ENCODE measurements around the gene PITHD1. TPM values are rescaled to one million over a fixed set of nuclear protein-coding genes. Genes with fewer than 3 reads are reported as not detected.
"Not testable (repeated sequence)": the region's sequence is repeated elsewhere in the genome, so short reads cannot be mapped to it uniquely, and the experiment has no call there.

Gene PITHD1
- total RNA-seq, result 41.2 and 43.8 TPM in 2 replicates

- DNase-seq, result peak; percentile 85
Observed at GRCh38 chr1:23777979-23778814, at the start of gene PITHD1. TSS of gene PITHD1 (plus strand) at chr1:23778418. CDS start at chr1:23778516, 98 bp downstream.

- no peak for DNase-seq
Observed at GRCh38 chr1:23732363-23733224, 45.6 kb upstream of the PITHD1 start.

- not testable (repeated sequence) for DNase-seq
Observed at GRCh38 chr1:23733281-23733680, 44.9 kb upstream of the PITHD1 start.

GRCh38 chr1:23736437-23737134 is 41.6 kb upstream of the PITHD1 start:
- DNase-seq, result no peak

GRCh38 chr1:23741609-23742008 is 36.6 kb upstream of the PITHD1 start:
- no peak for DNase-seq

- peak; percentile 11 for DNase-seq
Observed at GRCh38 chr1:23742670-23743286, 35.4 kb upstream of the PITHD1 start.

- DNase-seq, result peak; percentile 72
Observed at GRCh38 chr1:23743287-23744152, 34.7 kb upstream of the PITHD1 start, which contains the start of gene ELOA. TSS of gene ELOA (plus strand) at chr1:23743471. CDS start at chr1:23743504, 33 bp downstream.

- peak; percentile 56 for DNase-seq
Observed at GRCh38 chr1:23745515-23745914, 32.7 kb upstream of the PITHD1 start.

GRCh38 chr1:23748016-23748415 is 30.2 kb upstream of the PITHD1 start:
- no peak for DNase-seq

- peak; percentile 70 for DNase-seq
Observed at GRCh38 chr1:23751050-23751814, 27.0 kb upstream of the PITHD1 start.

- DNase-seq, result no peak
Observed at GRCh38 chr1:23751815-23752200, 26.4 kb upstream of the PITHD1 start.

GRCh38 chr1:23752909-23753308 is 25.3 kb upstream of the PITHD1 start:
- DNase-seq, result no peak

GRCh38 chr1:23756676-23757075 is 21.5 kb upstream of the PITHD1 start:
- no peak for DNase-seq

- DNase-seq, result no peak
Observed at GRCh38 chr1:23757812-23758211, 20.4 kb upstream of the PITHD1 start.

- no peak for DNase-seq
Observed at GRCh38 chr1:23759277-23759676, 18.9 kb upstream of the PITHD1 start.

GRCh38 chr1:23763041-23763577 is 15.1 kb upstream of the PITHD1 start:
- DNase-seq, result no peak

GRCh38 chr1:23768733-23769132 is 9.5 kb upstream of the PITHD1 start:
- no peak for DNase-seq

GRCh38 chr1:23772049-23772853 is 6.0 kb upstream of the PITHD1 start:
- peak; percentile 92 for DNase-seq

GRCh38 chr1:23772854-23773242 is 5.4 kb upstream of the PITHD1 start:
- no peak for DNase-seq
